Gastroesophageal sphincter (tissue), 4 donors: ENCODE measurements around the gene KCMF1. TPM values are rescaled to one million over a fixed set of nuclear protein-coding genes. Genes with fewer than 3 reads are reported as not detected.

Source experiments
- ATAC-seq: fragments of 150-250 bp; one replicate; pipeline ENCODE4 v1.9.1; 2016; ENCODE audit warnings: mild to moderate bottlenecking, moderate library complexity
- H3K27ac ChIP-seq, 4 donors: fragments of 200-600 bp; sonication (generic) in 3 of 4; 1 replicate in 3 of 4; 2 replicates in 1 of 4; pipeline ENCODE4 v1.5.1; 2016 to 2019
- H3K27me3 ChIP-seq: fragments of 200-600 bp; sonication (generic); one replicate; pipeline ENCODE4 v1.5.1; 2019
- H3K36me3 ChIP-seq, 2 donors: fragments of 200-600 bp; sonication (generic); one replicate each; pipeline ENCODE4 v1.5.1; 2019; ENCODE audit warnings: control low read depth in 1 of 2
- H3K4me1 ChIP-seq, 3 donors: fragments of 200-600 bp; sonication (generic); 1 replicate in 2 of 3; 2 replicates in 1 of 3; pipeline ENCODE4 v1.5.1; 2016 to 2019; ENCODE audit warnings: control low read depth in 2 of 3
- H3K4me3 ChIP-seq, 2 donors: fragments of 200-600 bp; sonication (generic); one replicate each; pipeline ENCODE4 v1.5.1; 2019; ENCODE audit warnings: mild to moderate bottlenecking in 1 of 2, moderate library complexity in 1 of 2
- H3K9me3 ChIP-seq, 3 donors: fragments of 200-600 bp; sonication (generic); one replicate each; pipeline ENCODE4 v1.5.1; 2017 to 2019; ENCODE audit warnings: control low read depth in 2 of 3
- EP300 ChIP-seq: sonication (generic); formaldehyde crosslinking; IDR thresholded peaks from one replicate; pipeline ENCODE4 v1.6.1; 2017; ENCODE audit warnings: antibody characterized with exemption, mild to moderate bottlenecking
- POLR2A ChIP-seq, 2 donors: fragments of 450-650 bp; IDR thresholded peaks; one replicate each; pipeline ENCODE4 v1.6.1; 2017; ENCODE audit warnings: antibody characterized with exemption in 2 of 2, mild to moderate bottlenecking in 2 of 2, moderate library complexity in 1 of 2
- POLR2AphosphoS5 ChIP-seq: sonication (generic); formaldehyde crosslinking; IDR thresholded peaks from one replicate; pipeline ENCODE4 v1.6.1; 2017; ENCODE audit warnings: antibody characterized with exemption
- WGBS, 2 donors: methylation state at CpG; one replicate each; pipeline ENCODE4 v1.1.5; 2018; ENCODE audit warnings: low coverage in 1 of 2; 5-methylcytosine and 5-hydroxymethylcytosine counted together
- total RNA-seq, 4 donors: library from RNA; depleted of rRNA; stranded (reverse); fragments of >200 nt; gene quantifications; one replicate each; pipeline ENCODE4 v1.1.0, GENCODE V29; 2016
- TF ChIP-seq, protein P1 (sequence below), 4 experiments: fragments of 200-600 bp in 2 of 4; fragments of 450-650 bp in 2 of 4; sonication (generic) in 1 of 4; IDR thresholded peaks; one replicate each; pipeline ENCODE4 v1.5.1; 2017 to 2019; ENCODE audit warnings: antibody characterized with exemption in 4 of 4, mild to moderate bottlenecking in 2 of 4, moderate library complexity in 2 of 4

The KCMF1 gene
- total RNA-seq: 10 to 100 TPM; 39.4 to 79.1 (median 68.1) TPM

DNA sequence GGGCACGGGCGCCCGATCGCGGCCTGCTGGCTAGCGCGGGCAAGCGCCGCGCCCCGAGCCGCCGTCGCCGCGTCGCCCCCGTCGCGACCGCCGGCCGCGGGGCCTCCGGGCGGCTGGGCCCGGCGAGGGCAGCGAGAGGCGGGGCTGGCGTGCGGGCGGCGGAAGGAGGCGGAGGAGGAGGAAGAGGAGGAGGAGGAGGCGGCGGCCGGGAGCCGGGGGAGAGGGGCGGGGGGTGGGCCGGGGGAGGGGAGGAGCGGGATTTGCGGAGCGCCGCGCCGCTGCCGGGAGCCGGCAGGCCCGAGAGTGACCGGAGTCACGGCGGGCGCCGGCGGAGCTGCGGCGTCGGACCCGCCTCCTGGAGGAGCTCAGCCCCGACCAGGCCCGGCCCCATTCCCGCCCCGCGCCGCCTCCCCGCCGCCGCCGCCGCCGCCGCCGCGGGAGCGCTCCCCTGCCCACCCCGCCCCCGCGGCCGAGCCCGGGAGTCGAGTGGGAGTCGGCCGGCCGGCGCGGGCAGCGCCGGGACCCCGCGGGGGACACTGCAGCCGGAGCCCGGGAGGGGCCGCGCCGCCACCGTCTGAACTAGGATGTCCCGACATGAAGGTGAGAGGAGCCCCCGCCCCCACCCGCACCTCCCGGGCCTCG lies at the start of gene KCMF1:
TSS of gene KCMF1 (plus strand) at position 294 of the 642 bp plus-strand sequence. CDS start at position 585, 291 bp downstream.
- no CpG with 5 or more reads among the region's 102 CpGs for WGBS, 2 donors
- Histone ChIP-seq H3K27ac (peak within 1 kb of the TSS; percentile 81 to 100 (median 98)), H3K27me3 (no peaks in the 10 kb centered on the region), H3K9me3 (no peaks in the 10 kb centered on the region), H3K36me3 (peaks cover 0 to 10% of the 10 kb centered on the region in 2 donors), H3K4me1 (peaks cover 8 to 79% (median 25%) of the 10 kb centered on the region in 3 donors), H3K4me3 (peak within 1 kb of the TSS; percentile 74 to 77)
- peak; percentile 89 for ATAC-seq
- TF ChIP-seq, protein P1, sequence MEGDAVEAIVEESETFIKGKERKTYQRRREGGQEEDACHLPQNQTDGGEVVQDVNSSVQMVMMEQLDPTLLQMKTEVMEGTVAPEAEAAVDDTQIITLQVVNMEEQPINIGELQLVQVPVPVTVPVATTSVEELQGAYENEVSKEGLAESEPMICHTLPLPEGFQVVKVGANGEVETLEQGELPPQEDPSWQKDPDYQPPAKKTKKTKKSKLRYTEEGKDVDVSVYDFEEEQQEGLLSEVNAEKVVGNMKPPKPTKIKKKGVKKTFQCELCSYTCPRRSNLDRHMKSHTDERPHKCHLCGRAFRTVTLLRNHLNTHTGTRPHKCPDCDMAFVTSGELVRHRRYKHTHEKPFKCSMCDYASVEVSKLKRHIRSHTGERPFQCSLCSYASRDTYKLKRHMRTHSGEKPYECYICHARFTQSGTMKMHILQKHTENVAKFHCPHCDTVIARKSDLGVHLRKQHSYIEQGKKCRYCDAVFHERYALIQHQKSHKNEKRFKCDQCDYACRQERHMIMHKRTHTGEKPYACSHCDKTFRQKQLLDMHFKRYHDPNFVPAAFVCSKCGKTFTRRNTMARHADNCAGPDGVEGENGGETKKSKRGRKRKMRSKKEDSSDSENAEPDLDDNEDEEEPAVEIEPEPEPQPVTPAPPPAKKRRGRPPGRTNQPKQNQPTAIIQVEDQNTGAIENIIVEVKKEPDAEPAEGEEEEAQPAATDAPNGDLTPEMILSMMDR (IDR thresholded peaks at IDR 0.05): no peak
- TF ChIP-seq EP300 (no peak), POLR2AphosphoS5 (no peak), POLR2A (IDR thresholded peaks at IDR 0.05) (no peak)

DNA sequence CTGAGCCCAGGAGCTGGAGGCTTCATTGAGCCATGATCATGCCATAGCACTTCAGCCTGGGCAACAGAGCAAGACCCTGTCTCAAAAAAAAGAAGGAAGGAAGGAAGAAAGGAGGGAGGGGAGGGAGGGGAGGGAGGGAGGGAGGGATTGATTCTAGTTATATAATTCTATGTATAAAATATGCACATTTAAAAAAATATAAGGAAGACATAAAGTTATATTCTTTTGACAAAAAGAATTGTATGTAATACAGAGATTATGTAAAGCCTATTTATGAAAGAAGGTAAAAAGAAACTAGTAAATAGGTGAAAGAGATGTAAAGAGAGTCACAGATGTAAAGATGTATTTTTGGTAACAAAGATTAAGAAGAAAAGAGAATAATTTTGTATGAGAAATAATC lies 48.0 kb upstream of the KCMF1 start:
- no peak for ATAC-seq
- TF ChIP-seq POLR2AphosphoS5 (no peak), POLR2A (IDR thresholded peaks at IDR 0.05) (no peak), EP300 (no peak)
- TF ChIP-seq, protein P1 (IDR thresholded peaks at IDR 0.05): no peak
- H3K27me3 ChIP-seq: no peaks in the 10 kb centered on the region
- no peak overlapping the region for H3K4me3 ChIP-seq
- no peaks in the 10 kb centered on the region for H3K9me3 ChIP-seq
- no peaks in the 10 kb centered on the region for H3K36me3 ChIP-seq
- no peak overlapping the region for H3K27ac ChIP-seq
- H3K4me1 ChIP-seq: peaks cover 0 to 37% (median 17%) of the 10 kb centered on the region in 3 donors

DNA sequence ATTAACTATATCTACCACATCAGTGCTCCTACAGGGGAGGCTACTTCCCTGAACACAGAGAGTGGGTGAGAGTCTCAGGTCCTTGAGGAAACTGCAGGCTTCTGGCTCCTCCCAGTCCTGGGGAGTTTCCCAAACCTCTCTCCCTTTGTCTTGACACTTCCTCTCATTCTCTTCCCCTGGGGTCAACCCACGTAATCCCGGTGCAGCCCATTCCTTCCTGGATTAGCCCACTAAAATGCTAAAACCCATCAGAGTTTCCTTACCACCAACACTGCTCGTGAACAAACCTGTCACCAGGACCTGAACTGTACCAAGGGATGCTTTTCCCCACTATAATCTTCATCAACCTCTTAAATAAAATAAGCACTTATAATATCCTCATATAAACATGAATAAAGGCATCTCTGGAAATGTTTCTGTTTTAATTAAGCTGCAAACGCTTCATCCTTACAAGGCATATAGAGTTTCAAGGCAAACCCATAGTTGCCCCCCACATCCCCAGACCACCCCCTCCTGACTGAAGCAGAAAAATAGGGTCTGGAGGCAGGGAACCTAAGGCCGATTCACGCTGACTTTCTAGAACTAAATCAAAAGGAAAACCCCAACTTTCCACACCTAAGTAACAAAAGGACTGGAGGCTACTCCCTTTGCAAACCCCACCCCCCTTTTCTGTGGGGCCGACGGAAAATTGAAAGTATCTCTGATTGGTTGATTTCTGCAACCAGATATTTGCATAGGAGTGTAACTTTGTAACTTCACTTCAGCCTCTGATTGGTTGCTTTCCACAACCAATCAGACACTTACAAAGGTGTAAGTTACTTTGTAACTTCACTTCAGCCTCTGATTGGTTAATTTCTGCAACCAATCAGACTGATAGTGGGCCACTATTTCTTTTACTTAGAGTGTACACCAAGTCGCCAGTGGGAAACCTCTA lies 46.5 kb upstream of the KCMF1 start:
- Histone ChIP-seq H3K36me3 (no peaks in the 10 kb centered on the region), H3K4me1 (peaks cover 0 to 35% (median 17%) of the 10 kb centered on the region in 3 donors), H3K9me3 (no peaks in the 10 kb centered on the region), H3K4me3 (peak overlapping the region in 1 of 2 donors; percentile 14), H3K27ac (peak overlapping the region in 3 of 4 donors; percentile 52 to 63 (median 56)), H3K27me3 (no peaks in the 10 kb centered on the region)
- ATAC-seq: no peak
- 33 to 44% methylated on average over 4 to 9 of the region's 9 CpGs for whole genome bisulfite sequencing, 2 donors
- TF ChIP-seq POLR2A (IDR thresholded peaks at IDR 0.05) (peak in 1 of 2 donors; percentile 8), EP300 (no peak)

DNA sequence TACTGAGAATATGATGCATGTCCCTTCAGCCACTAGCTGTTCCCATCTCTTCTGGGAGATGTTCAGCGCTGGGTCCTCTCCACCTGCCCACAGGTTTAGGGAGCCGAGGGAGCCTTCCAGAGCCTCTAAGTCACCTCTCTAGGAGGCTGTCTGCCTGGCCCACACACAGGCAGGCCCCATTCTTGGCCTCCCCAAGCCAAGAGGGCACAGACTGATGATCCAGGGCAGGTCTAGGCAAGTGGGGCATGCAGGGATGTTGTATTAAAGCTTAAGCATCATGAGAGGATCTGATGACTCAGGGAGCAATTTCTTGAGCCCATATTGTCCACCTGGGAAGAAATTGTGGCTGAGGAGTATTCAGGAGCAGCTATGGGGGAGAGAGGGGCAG lies 45.6 kb upstream of the KCMF1 start:
- WGBS, 2 donors: no CpG with 5 or more reads among the region's 2 CpGs
- Histone ChIP-seq H3K4me3 (no peak overlapping the region), H3K36me3 (no peaks in the 10 kb centered on the region), H3K4me1 (peaks cover 0 to 26% (median 14%) of the 10 kb centered on the region in 3 donors), H3K27ac (peak overlapping the region in 3 of 4 donors; percentile 25 to 56 (median 51)), H3K27me3 (no peaks in the 10 kb centered on the region), H3K9me3 (no peaks in the 10 kb centered on the region)
- TF ChIP-seq, protein P1 (IDR thresholded peaks at IDR 0.05): no peak
- no peak for ATAC-seq

DNA sequence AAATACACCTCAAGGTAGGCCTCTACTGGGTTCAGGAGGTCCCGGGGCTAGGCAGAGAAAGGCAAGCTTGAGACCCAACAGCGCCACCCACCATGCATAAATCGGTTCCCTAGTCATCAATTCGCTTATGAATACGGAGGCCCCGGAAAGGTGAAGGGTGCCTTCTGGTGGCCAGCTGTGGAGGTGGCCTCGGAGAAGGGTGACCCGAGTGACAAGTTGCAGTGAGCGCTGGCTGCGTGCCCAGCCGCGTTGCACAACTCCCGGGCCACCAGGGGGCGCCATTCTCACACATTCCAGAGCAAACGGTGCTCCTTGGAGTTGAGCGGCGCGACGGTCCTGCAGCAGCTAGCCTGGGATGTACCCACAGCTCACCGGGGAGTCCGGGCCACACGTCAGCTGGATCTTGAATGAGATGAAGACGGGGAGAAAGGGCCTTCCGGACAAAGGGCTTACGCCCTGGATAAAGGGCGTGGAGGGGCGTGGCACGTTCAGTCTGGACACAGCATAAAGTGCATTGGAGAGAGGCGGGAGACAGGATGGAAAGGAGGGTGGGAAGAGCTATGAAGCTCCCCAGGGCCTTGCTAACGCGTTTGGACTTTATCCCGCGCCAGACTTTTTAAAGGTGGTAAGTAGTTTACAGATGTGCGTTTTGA lies 45.1 kb upstream of the KCMF1 start:
- ATAC-seq: peak; percentile 84
- Histone ChIP-seq H3K4me1 (peaks cover 0 to 23% (median 12%) of the 10 kb centered on the region in 3 donors), H3K27ac (peak overlapping the region in 3 of 4 donors; percentile 25 to 56 (median 51)), H3K4me3 (peak overlapping the region in 1 of 2 donors; percentile 46), H3K27me3 (no peaks in the 10 kb centered on the region), H3K36me3 (no peaks in the 10 kb centered on the region), H3K9me3 (no peaks in the 10 kb centered on the region)
- TF ChIP-seq EP300: no peak
- TF ChIP-seq, protein P1 (IDR thresholded peaks at IDR 0.05): peak; percentile 93 to 97 (median 95)
- no peak for TF ChIP-seq POLR2A (IDR thresholded peaks at IDR 0.05)
- peak; percentile 86 for TF ChIP-seq POLR2AphosphoS5
- 0 to 6% methylated on average over 5 to 16 of the region's 34 CpGs for WGBS, 2 donors
